ENCODE data around the gene MTUS2.

DNA sequence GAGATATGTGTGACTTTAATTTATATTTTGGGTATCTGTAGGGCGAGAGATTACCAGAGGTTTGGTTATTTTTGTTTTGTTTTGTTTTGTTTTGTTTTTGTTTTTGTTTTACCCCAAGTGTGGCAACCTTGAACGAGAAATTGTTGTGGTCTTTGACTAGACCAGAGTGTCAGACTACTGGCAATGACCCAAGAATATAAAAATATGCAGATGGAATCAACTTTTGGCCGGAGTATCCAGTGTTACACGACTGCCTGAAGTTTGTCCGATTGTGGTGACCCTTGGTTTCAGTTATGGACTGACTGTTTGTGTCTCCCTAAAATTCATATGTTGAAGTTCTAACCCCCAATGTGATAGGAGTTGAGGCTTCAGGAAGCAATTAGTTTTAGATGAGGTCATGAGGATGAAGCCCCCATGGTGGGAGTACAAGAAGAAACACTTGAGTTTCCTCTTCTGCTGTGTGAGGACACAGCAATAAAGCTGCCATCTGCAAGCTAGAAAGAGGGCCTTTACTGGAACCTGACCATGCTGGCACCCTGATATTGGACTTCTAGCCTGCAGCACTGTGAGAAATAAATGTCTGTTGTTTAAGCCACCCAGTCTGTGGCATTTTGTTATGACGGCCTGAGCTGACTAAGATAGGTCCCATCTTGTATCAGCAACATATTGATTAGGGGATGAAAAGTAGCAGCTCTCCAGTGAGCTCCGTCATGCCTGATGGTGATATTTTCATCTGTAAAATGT lies 261.7 kb downstream of the MTUS2 start:
- TF ChIP-seq, protein P1, sequence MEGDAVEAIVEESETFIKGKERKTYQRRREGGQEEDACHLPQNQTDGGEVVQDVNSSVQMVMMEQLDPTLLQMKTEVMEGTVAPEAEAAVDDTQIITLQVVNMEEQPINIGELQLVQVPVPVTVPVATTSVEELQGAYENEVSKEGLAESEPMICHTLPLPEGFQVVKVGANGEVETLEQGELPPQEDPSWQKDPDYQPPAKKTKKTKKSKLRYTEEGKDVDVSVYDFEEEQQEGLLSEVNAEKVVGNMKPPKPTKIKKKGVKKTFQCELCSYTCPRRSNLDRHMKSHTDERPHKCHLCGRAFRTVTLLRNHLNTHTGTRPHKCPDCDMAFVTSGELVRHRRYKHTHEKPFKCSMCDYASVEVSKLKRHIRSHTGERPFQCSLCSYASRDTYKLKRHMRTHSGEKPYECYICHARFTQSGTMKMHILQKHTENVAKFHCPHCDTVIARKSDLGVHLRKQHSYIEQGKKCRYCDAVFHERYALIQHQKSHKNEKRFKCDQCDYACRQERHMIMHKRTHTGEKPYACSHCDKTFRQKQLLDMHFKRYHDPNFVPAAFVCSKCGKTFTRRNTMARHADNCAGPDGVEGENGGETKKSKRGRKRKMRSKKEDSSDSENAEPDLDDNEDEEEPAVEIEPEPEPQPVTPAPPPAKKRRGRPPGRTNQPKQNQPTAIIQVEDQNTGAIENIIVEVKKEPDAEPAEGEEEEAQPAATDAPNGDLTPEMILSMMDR (IDR thresholded peaks at IDR 0.05): no peak
- TF ChIP-seq POLR2A (IDR thresholded peaks at IDR 0.05): no peak
